GM12878 (cell line): Measurements from ENCODE around the gene GPR108. TPM values are rescaled to one million over a fixed set of nuclear protein-coding genes. Genes with fewer than 3 reads are reported as not detected.

Experiments used
- FOS ChIP-seq: IDR thresholded peaks from 3 replicates; pipeline ENCODE4 v1.6.1; 2011; ENCODE audit warnings: borderline replicate concordance; ENCODE audit not compliant: insufficient read length; ENCODE audit errors: extremely low read depth
- RCOR1 ChIP-seq: conservative IDR thresholded peaks from 2 replicates; pipeline ENCODE4 v1.6.1; 2012; ENCODE audit warnings: low read depth, low read length, improper control_type of control experiment
- polyA plus RNA-seq, 11 experiments: library from polyadenylated mRNA; depleted of rRNA in 4 of 11; unstranded in 6 of 11; stranded (reverse) in 5 of 11; fragments of >200 nt; fragmentation: Nextera tagmentation in 4 of 11; fragmentation: Illumina TruSeq in 1 of 11; extraction: Ambion mirVana in 4 of 11; extraction: Trizol in 1 of 11; gene quantifications; 1 replicate in 1 of 11; 2 replicates in 10 of 11; pipeline versions ENCODE4 v1.2.1 to v1.2.3, GENCODE V29; 2011 to 2016; ENCODE audit warnings: inconsistent platforms in 2 of 11, missing spikeins in 2 of 11, low read depth in 1 of 11
- total RNA-seq, 4 experiments: library from RNA; depleted of rRNA in 3 of 4; stranded (reverse); fragments of >200 nt in 3 of 4; fragmentation: Illumina TruSeq in 1 of 4; extraction: Trizol in 1 of 4; gene quantifications; 2 replicates each; pipeline versions ENCODE4 v1.2.1 to v1.2.3, GENCODE V29; 2013 to 2021
- TF ChIP-seq, protein P1 (sequence below), 3 experiments: IDR thresholded peaks in 2 of 3; conservative IDR thresholded peaks in 1 of 3; 2 replicates each; pipeline ENCODE4 v1.5.1; 2011; ENCODE audit warnings: low read depth in 3 of 3, low read length in 3 of 3, mild to moderate bottlenecking in 3 of 3, control low read depth in 2 of 3, moderate library complexity in 2 of 3, inconsistent platforms in 1 of 3, mixed read lengths in 1 of 3; ENCODE audit not compliant: control insufficient read depth in 2 of 3, insufficient read depth in 1 of 3; ENCODE audit errors: extremely low read depth in 1 of 3
- TF ChIP-seq, protein P2 (sequence below): IDR thresholded peaks from 2 replicates; pipeline ENCODE4 v1.6.1; 2012; ENCODE audit warnings: low read depth, low read length, improper control_type of control experiment
- TF ChIP-seq, protein P3 (sequence below): fragments of 450-650 bp; IDR thresholded peaks from 2 replicates; pipeline ENCODE4 v1.6.1; 2017; ENCODE audit warnings: mild to moderate bottlenecking, moderate library complexity

GPR108 gene
- total and polyA plus RNA-seq, 10 of the 15 experiments (the other 5 are each of a cell fraction or from before 2014, with no cell fraction given): 4.4 to 87.2 (median 57.1) TPM

- TF ChIP-seq, protein P1, sequence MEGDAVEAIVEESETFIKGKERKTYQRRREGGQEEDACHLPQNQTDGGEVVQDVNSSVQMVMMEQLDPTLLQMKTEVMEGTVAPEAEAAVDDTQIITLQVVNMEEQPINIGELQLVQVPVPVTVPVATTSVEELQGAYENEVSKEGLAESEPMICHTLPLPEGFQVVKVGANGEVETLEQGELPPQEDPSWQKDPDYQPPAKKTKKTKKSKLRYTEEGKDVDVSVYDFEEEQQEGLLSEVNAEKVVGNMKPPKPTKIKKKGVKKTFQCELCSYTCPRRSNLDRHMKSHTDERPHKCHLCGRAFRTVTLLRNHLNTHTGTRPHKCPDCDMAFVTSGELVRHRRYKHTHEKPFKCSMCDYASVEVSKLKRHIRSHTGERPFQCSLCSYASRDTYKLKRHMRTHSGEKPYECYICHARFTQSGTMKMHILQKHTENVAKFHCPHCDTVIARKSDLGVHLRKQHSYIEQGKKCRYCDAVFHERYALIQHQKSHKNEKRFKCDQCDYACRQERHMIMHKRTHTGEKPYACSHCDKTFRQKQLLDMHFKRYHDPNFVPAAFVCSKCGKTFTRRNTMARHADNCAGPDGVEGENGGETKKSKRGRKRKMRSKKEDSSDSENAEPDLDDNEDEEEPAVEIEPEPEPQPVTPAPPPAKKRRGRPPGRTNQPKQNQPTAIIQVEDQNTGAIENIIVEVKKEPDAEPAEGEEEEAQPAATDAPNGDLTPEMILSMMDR (IDR thresholded peaks at IDR 0.05 in 2 of 3, conservative IDR thresholded peaks at IDR 0.05 in 1 of 3; ENCODE audit: control insufficient read depth in 2 of 3, extremely low read depth in 1 of 3, insufficient read depth in 1 of 3, low read depth in 3 of 3, low read length in 3 of 3): no peak
- TF ChIP-seq, protein P2, sequence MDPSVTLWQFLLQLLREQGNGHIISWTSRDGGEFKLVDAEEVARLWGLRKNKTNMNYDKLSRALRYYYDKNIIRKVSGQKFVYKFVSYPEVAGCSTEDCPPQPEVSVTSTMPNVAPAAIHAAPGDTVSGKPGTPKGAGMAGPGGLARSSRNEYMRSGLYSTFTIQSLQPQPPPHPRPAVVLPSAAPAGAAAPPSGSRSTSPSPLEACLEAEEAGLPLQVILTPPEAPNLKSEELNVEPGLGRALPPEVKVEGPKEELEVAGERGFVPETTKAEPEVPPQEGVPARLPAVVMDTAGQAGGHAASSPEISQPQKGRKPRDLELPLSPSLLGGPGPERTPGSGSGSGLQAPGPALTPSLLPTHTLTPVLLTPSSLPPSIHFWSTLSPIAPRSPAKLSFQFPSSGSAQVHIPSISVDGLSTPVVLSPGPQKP: no peak
- TF ChIP-seq, protein P3, sequence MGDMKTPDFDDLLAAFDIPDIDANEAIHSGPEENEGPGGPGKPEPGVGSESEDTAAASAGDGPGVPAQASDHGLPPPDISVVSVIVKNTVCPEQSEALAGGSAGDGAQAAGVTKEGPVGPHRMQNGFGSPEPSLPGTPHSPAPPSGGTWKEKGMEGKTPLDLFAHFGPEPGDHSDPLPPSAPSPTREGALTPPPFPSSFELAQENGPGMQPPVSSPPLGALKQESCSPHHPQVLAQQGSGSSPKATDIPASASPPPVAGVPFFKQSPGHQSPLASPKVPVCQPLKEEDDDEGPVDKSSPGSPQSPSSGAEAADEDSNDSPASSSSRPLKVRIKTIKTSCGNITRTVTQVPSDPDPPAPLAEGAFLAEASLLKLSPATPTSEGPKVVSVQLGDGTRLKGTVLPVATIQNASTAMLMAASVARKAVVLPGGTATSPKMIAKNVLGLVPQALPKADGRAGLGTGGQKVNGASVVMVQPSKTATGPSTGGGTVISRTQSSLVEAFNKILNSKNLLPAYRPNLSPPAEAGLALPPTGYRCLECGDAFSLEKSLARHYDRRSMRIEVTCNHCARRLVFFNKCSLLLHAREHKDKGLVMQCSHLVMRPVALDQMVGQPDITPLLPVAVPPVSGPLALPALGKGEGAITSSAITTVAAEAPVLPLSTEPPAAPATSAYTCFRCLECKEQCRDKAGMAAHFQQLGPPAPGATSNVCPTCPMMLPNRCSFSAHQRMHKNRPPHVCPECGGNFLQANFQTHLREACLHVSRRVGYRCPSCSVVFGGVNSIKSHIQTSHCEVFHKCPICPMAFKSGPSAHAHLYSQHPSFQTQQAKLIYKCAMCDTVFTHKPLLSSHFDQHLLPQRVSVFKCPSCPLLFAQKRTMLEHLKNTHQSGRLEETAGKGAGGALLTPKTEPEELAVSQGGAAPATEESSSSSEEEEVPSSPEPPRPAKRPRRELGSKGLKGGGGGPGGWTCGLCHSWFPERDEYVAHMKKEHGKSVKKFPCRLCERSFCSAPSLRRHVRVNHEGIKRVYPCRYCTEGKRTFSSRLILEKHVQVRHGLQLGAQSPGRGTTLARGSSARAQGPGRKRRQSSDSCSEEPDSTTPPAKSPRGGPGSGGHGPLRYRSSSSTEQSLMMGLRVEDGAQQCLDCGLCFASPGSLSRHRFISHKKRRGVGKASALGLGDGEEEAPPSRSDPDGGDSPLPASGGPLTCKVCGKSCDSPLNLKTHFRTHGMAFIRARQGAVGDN: no peak
- TF ChIP-seq FOS (no peak), RCOR1 (no peak)
Observed at GRCh38 chr19:6712692-6713670, 24.4 kb downstream of the GPR108 start (continued).
